SK-N-SH treated with all-trans-retinoic acid at 6 μM for 48 hours (cell line): ENCODE data around the gene IL7R.

ENCODE experiments used
- GLIS3 ChIP-seq: fragments of 250-450 bp; sonication (Bioruptor Pico); IDR thresholded peaks from 2 replicates; pipeline ENCODE4 v1.5.0; 2020; ENCODE audit warnings: mild to moderate bottlenecking, moderate library complexity
- OSR1 ChIP-seq: fragments of 250-450 bp; sonication (Bioruptor Pico); IDR thresholded peaks from 2 replicates; pipeline ENCODE4 v1.8.0; 2022; ENCODE audit warnings: moderate library complexity, mild to moderate bottlenecking, inconsistent platforms
- PATZ1 ChIP-seq: fragments of 250-450 bp; sonication (Bioruptor Pico); IDR thresholded peaks from 2 replicates; pipeline ENCODE4 v1.8.0; 2020; ENCODE audit warnings: mild to moderate bottlenecking, moderate library complexity, borderline replicate concordance
- PPARA ChIP-seq: fragments of 250-450 bp; sonication (Bioruptor Pico); IDR thresholded peaks from 2 replicates; pipeline ENCODE4 v1.5.0; 2020; ENCODE audit warnings: mild to moderate bottlenecking, borderline replicate concordance

- TF ChIP-seq OSR1 (CRISPR knock-in tag) (no peak), GLIS3 (CRISPR knock-in tag) (no peak), PATZ1 (CRISPR knock-in tag) (no peak), PPARA (no peak)
Observed at GRCh38 chr5:35869685-35870277, 13.1 kb downstream of the IL7R start.
